Keratinocyte (primary cell): ENCODE results near the gene HMCN2.

Source experiments
- EZH2 ChIP-seq: IDR thresholded peaks from one replicate; pipeline ENCODE4 v1.6.1; 2012; ENCODE audit warnings: inconsistent platforms, mild to moderate bottlenecking, low read length, moderate library complexity
- TF ChIP-seq, protein P1 (sequence below), 3 experiments: IDR thresholded peaks in 1 of 3; conservative IDR thresholded peaks in 1 of 3; optimal IDR thresholded peaks in 1 of 3; 2 replicates in 2 of 3; 3 replicates in 1 of 3; pipeline versions ENCODE3 to v1.5.1; 2011; ENCODE audit warnings: low read length in 3 of 3, mild to moderate bottlenecking in 3 of 3, moderate library complexity in 2 of 3, control low read depth in 1 of 3, inconsistent platforms in 1 of 3; ENCODE audit not compliant: insufficient read depth in 2 of 3; ENCODE audit errors: extremely low read depth in 1 of 3

DNA sequence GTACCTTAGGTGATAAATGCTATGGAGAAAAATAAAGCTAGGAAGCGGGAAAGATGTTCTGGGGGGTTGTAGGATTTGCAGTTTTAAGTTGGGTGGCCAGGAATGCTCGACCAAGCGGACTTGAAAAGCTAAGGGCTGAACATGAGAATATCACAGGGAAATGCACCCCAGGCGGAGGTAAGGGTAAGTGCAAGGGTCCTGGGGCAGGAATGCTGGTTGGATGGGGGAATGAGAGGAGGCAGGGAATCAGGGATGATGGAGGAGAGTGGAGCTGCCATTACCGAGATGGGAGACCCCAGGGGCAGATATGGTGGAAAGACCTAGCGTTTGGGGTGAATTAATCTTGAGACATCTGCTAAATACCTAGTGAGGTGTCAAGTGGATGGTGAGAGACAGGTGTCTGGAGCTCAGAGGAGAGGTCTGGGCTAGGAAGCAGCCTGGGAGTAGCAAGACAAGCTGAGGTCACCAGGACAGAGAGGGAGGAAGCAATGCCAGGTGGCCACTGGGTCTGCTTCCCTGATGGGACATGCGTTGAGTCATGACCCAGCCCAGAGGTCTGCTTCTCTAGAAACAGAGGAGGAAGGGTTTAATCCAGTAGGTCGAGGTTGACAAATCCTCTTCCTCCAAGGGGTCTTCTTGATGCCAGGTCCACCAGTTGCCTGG is 101.5 kb downstream of the HMCN2 start:
- TF ChIP-seq, protein P1, sequence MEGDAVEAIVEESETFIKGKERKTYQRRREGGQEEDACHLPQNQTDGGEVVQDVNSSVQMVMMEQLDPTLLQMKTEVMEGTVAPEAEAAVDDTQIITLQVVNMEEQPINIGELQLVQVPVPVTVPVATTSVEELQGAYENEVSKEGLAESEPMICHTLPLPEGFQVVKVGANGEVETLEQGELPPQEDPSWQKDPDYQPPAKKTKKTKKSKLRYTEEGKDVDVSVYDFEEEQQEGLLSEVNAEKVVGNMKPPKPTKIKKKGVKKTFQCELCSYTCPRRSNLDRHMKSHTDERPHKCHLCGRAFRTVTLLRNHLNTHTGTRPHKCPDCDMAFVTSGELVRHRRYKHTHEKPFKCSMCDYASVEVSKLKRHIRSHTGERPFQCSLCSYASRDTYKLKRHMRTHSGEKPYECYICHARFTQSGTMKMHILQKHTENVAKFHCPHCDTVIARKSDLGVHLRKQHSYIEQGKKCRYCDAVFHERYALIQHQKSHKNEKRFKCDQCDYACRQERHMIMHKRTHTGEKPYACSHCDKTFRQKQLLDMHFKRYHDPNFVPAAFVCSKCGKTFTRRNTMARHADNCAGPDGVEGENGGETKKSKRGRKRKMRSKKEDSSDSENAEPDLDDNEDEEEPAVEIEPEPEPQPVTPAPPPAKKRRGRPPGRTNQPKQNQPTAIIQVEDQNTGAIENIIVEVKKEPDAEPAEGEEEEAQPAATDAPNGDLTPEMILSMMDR (optimal IDR thresholded peaks at IDR 0.05 in 1 of 3, IDR thresholded peaks at IDR 0.05 in 1 of 3, conservative IDR thresholded peaks at IDR 0.05 in 1 of 3; ENCODE audit: extremely low read depth in 1 of 3, insufficient read depth in 2 of 3, low read length in 3 of 3): no peak
- TF ChIP-seq EZH2: no peak
